Smooth muscle cell (in vitro differentiated cells): ENCODE results near the gene PDRG1. TPM values are rescaled to one million over a fixed set of nuclear protein-coding genes. Genes with fewer than 3 reads are reported as not detected.
"Not testable (repeated sequence)": the region's sequence is repeated elsewhere in the genome, so short reads cannot be mapped to it uniquely, and the experiment has no call there.

Experiments
- DNase-seq: peaks from one replicate; lab custom pipeline; 2025; ENCODE audit not compliant: unreplicated experiment; lab: John Stamatoyannopoulos, UW
- H2AFZ ChIP-seq: fragments of 200-600 bp; sonication (generic); 2 replicates; pipeline ENCODE4 v1.6.0; 2016; ENCODE audit warnings: antibody characterized with exemption, low read depth, mild to moderate bottlenecking
- H3F3A ChIP-seq: fragments of 200-600 bp; sonication (generic); 2 replicates; pipeline ENCODE4 v1.6.0; 2017; ENCODE audit warnings: antibody characterized with exemption, low read depth
- H3K27ac ChIP-seq: fragments of 200-600 bp; sonication (generic); 2 replicates; pipeline ENCODE4 v1.5.1; 2016; ENCODE audit warnings: low read depth, mild to moderate bottlenecking
- H3K27me3 ChIP-seq: fragments of 200-600 bp; sonication (generic); 2 replicates; pipeline ENCODE4 v1.6.1; 2016; ENCODE audit warnings: low read depth, mild to moderate bottlenecking
- H3K36me3 ChIP-seq: fragments of 200-600 bp; sonication (generic); 2 replicates; pipeline ENCODE4 v1.5.1; 2016; ENCODE audit warnings: low read depth
- H3K4me1 ChIP-seq: fragments of 200-600 bp; sonication (generic); 2 replicates; pipeline ENCODE4 v1.5.1; 2016; ENCODE audit warnings: low read depth
- H3K4me2 ChIP-seq: fragments of 200-600 bp; sonication (generic); 2 replicates; pipeline ENCODE4 v1.6.0; 2016; ENCODE audit warnings: mild to moderate bottlenecking
- H3K4me3 ChIP-seq: fragments of 200-600 bp; sonication (generic); 2 replicates; pipeline ENCODE4 v1.5.1; 2016; ENCODE audit warnings: mild to moderate bottlenecking
- H3K79me2 ChIP-seq: fragments of 200-600 bp; sonication (generic); 2 replicates; pipeline ENCODE4 v1.6.0; 2016; ENCODE audit warnings: low read depth, mild to moderate bottlenecking
- H3K9ac ChIP-seq: fragments of 200-600 bp; sonication (generic); 2 replicates; pipeline ENCODE4 v1.6.0; 2016; ENCODE audit warnings: low read depth
- H3K9me3 ChIP-seq: fragments of 200-600 bp; sonication (generic); replicated peaks from 2 replicates; pipeline ENCODE4 v1.5.1; 2016; ENCODE audit warnings: low read depth
- H4K20me1 ChIP-seq: fragments of 200-600 bp; sonication (generic); 2 replicates; pipeline ENCODE4 v1.6.0; 2016; ENCODE audit warnings: low read depth
- CTCF ChIP-seq: fragments of 200-600 bp; sonication (generic); IDR thresholded peaks from 2 replicates; pipeline ENCODE4 v1.5.1; 2017; ENCODE audit warnings: borderline replicate concordance, mild to moderate bottlenecking, antibody characterized with exemption; ENCODE audit not compliant: insufficient read depth, poor library complexity, severe bottlenecking
- WGBS: methylation state at CpG from one replicate; pipeline ENCODE4 v1.1.7; 2016; ENCODE audit warnings: low lambda C conversion rate; 5-methylcytosine and 5-hydroxymethylcytosine counted together
- polyA plus RNA-seq: library from polyadenylated mRNA; unstranded; fragments of >200 nt; fragmentation: Nextera tagmentation; extraction: Ambion mirVana; gene quantifications from 2 replicates; pipeline ENCODE4 v1.2.1, GENCODE V29; 2016
- total RNA-seq: library from RNA; depleted of rRNA; stranded (reverse); fragments of >200 nt; gene quantifications from 2 replicates; pipeline ENCODE4 v1.2.3, GENCODE V29; 2014

The PDRG1 gene
- total and polyA plus RNA-seq, 2 experiments from 2014 or later, result 8.1 to 30.3 TPM

GRCh38 chr20:31934968-31935764 lies 16.7 kb downstream of the PDRG1 start:
- Histone ChIP-seq H3F3A (no peaks in the 10 kb centered on the region), H2AFZ (no peak overlapping the region), H3K27me3 (no peaks in the 10 kb centered on the region), H3K79me2 (no peaks in the 10 kb centered on the region), H3K4me1 (no peaks in the 10 kb centered on the region), H4K20me1 (no peaks in the 10 kb centered on the region), H3K4me2 (no peak overlapping the region), H3K9me3 (no peaks in the 10 kb centered on the region), H3K27ac (no peak overlapping the region), H3K4me3 (no peak overlapping the region), H3K9ac (no peak overlapping the region), H3K36me3 (no peaks in the 10 kb centered on the region)
- TF ChIP-seq CTCF, result no peak
- 79% methylated on average over 8 of the region's 8 CpGs for WGBS
- DNase-seq, result no peak

GRCh38 chr20:31934491-31934890 lies 17.4 kb downstream of the PDRG1 start:
- Histone ChIP-seq H3K4me2 (no peak overlapping the region), H3K4me3 (no peak overlapping the region), H3K4me1 (no peaks in the 10 kb centered on the region), H2AFZ (no peak overlapping the region), H3K27ac (no peak overlapping the region), H3K27me3 (no peaks in the 10 kb centered on the region), H3K36me3 (no peaks in the 10 kb centered on the region), H3K9ac (no peak overlapping the region), H3K79me2 (no peaks in the 10 kb centered on the region), H4K20me1 (no peaks in the 10 kb centered on the region), H3F3A (no peaks in the 10 kb centered on the region), H3K9me3 (no peaks in the 10 kb centered on the region)
- no peak for TF ChIP-seq CTCF
- WGBS, result 93% methylated on average over 14 of the region's 14 CpGs
- DNase-seq, result no peak

GRCh38 chr20:31933698-31934097 lies 18.1 kb downstream of the PDRG1 start:
- H3K4me1 ChIP-seq, result no peaks in the 10 kb centered on the region
- WGBS, result 87% methylated on average over 10 of the region's 10 CpGs
- no peak overlapping the region for H3K4me2 ChIP-seq
- H3K27ac ChIP-seq, result no peak overlapping the region
- no peaks in the 10 kb centered on the region for H3K9me3 ChIP-seq
- no peaks in the 10 kb centered on the region for H3K36me3 ChIP-seq
- H3K9ac ChIP-seq, result no peak overlapping the region
- H3K27me3 ChIP-seq, result no peaks in the 10 kb centered on the region
- H2AFZ ChIP-seq, result no peak overlapping the region
- no peak for DNase-seq
- H3K79me2 ChIP-seq, result no peaks in the 10 kb centered on the region
- no peaks in the 10 kb centered on the region for H3F3A ChIP-seq
- no peak for TF ChIP-seq CTCF
- H4K20me1 ChIP-seq, result no peaks in the 10 kb centered on the region
- no peak overlapping the region for H3K4me3 ChIP-seq

GRCh38 chr20:31930779-31931178 lies 21.1 kb downstream of the PDRG1 start:
- Histone ChIP-seq H3K4me2 (no peak overlapping the region), H3K79me2 (no peaks in the 10 kb centered on the region), H3K9me3 (no peaks in the 10 kb centered on the region), H3K4me3 (no peak overlapping the region), H3K27ac (no peak overlapping the region), H2AFZ (no peak overlapping the region), H4K20me1 (no peaks in the 10 kb centered on the region), H3K9ac (no peak overlapping the region), H3K4me1 (no peaks in the 10 kb centered on the region), H3K27me3 (no peaks in the 10 kb centered on the region), H3K36me3 (no peaks in the 10 kb centered on the region), H3F3A (no peaks in the 10 kb centered on the region)
- WGBS, result 78% methylated on average over 5 of the region's 5 CpGs
- no peak for TF ChIP-seq CTCF
- DNase-seq, result no peak

- H3K36me3 ChIP-seq, H3K79me2 ChIP-seq, H3K4me1 ChIP-seq, H2AFZ ChIP-seq, H3K4me2 ChIP-seq, H3K27ac ChIP-seq, H4K20me1 ChIP-seq, H3F3A ChIP-seq, H3K9me3 ChIP-seq, H3K4me3 ChIP-seq, DNase-seq, H3K9ac ChIP-seq, H3K27me3 ChIP-seq: not testable (repeated sequence)
- 59% methylated on average over 4 of the region's 4 CpGs for WGBS
These were observed 22.2 kb downstream of the PDRG1 start for GRCh38 chr20:31929631-31930030.
